Vagina (tissue), 2 donors: ENCODE data around the gene TMEM120A. TPM values are rescaled to one million over a fixed set of nuclear protein-coding genes. Genes with fewer than 3 reads are reported as not detected.

Experiments used
- DNase-seq, 2 donors: peaks; one replicate each; pipeline ENCODE4 v3.0.0-alpha.2; 2017; ENCODE audit errors: extremely low spot score in 2 of 2
- H3K27ac ChIP-seq: fragments of 200-600 bp; sonication (generic); one replicate; pipeline ENCODE4 v1.5.1; 2019
- H3K27me3 ChIP-seq: fragments of 200-600 bp; sonication (generic); one replicate; pipeline ENCODE4 v1.5.1; 2019
- H3K36me3 ChIP-seq, 2 donors: fragments of 200-600 bp; sonication (generic); one replicate each; pipeline ENCODE4 v1.5.1; 2017 to 2019
- H3K4me1 ChIP-seq: fragments of 200-600 bp; sonication (generic); one replicate; pipeline ENCODE4 v1.5.1; 2019
- H3K4me3 ChIP-seq, 2 donors: fragments of 200-600 bp; sonication (generic); 1 replicate in 1 of 2; 2 replicates in 1 of 2; pipeline ENCODE4 v1.5.1; 2016 to 2019
- H3K9me3 ChIP-seq: fragments of 200-600 bp; sonication (generic); one replicate; pipeline ENCODE4 v1.5.1; 2019
- POLR2A ChIP-seq, 2 donors: fragments of 450-650 bp; IDR thresholded peaks; one replicate each; pipeline ENCODE4 v1.6.1; 2017; ENCODE audit warnings: antibody characterized with exemption in 2 of 2, mild to moderate bottlenecking in 2 of 2, moderate library complexity in 2 of 2
- POLR2AphosphoS5 ChIP-seq, 2 donors: sonication (generic); formaldehyde crosslinking; IDR thresholded peaks; one replicate each; pipeline ENCODE4 v1.9.0; 2017; ENCODE audit warnings: antibody characterized with exemption in 2 of 2, mild to moderate bottlenecking in 2 of 2, low read depth in 1 of 2; ENCODE audit not compliant: insufficient read depth in 1 of 2
- intact Hi-C: fragments of 100-400 bp; cut with DNase I; formaldehyde crosslinking; loops from one replicate; pipeline ENCODE4 v1.15.1; 2023
- total RNA-seq: library from RNA; depleted of rRNA; stranded (reverse); fragments of >200 nt; gene quantifications from one replicate; pipeline ENCODE4 v1.2.3, GENCODE V29; 2016
- TF ChIP-seq, protein P1 (sequence below), 3 experiments: fragments of 450-650 bp in 2 of 3; fragments of 200-600 bp in 1 of 3; sonication (generic) in 1 of 3; IDR thresholded peaks; one replicate each; pipeline ENCODE4 v1.5.1; 2017 to 2019; ENCODE audit warnings: antibody characterized with exemption in 3 of 3, mild to moderate bottlenecking in 2 of 3, moderate library complexity in 2 of 3

TMEM120A gene
- total RNA-seq, 1 donor from 2014 or later = 45.9 TPM

- Histone ChIP-seq H3K9me3 (no peaks in the 10 kb centered on the region), H3K27me3 (no peaks in the 10 kb centered on the region), H3K4me1 (peaks cover 30% of the 10 kb centered on the region), H3K36me3 (no peaks in the 10 kb centered on the region), H3K4me3 (no peak overlapping the region), H3K27ac (peak overlapping the region; percentile 4)
- intact Hi-C loops = loop anchor here (5.0 kb wide), 1 partner anchor 44 kb away; the partner anchor contains the start of gene POR
- TF ChIP-seq, protein P1, sequence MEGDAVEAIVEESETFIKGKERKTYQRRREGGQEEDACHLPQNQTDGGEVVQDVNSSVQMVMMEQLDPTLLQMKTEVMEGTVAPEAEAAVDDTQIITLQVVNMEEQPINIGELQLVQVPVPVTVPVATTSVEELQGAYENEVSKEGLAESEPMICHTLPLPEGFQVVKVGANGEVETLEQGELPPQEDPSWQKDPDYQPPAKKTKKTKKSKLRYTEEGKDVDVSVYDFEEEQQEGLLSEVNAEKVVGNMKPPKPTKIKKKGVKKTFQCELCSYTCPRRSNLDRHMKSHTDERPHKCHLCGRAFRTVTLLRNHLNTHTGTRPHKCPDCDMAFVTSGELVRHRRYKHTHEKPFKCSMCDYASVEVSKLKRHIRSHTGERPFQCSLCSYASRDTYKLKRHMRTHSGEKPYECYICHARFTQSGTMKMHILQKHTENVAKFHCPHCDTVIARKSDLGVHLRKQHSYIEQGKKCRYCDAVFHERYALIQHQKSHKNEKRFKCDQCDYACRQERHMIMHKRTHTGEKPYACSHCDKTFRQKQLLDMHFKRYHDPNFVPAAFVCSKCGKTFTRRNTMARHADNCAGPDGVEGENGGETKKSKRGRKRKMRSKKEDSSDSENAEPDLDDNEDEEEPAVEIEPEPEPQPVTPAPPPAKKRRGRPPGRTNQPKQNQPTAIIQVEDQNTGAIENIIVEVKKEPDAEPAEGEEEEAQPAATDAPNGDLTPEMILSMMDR (IDR thresholded peaks at IDR 0.05) = no peak
- no peak for DNase-seq
These were observed 33.2 kb downstream of the TMEM120A start for GRCh38 chr7:75961218-75961617.

- Histone ChIP-seq H3K4me1 (peaks cover 21% of the 10 kb centered on the region), H3K9me3 (no peaks in the 10 kb centered on the region), H3K36me3 (peaks cover 0 to 5% of the 10 kb centered on the region in 2 donors), H3K27me3 (no peaks in the 10 kb centered on the region), H3K4me3 (no peak overlapping the region), H3K27ac (no peak overlapping the region)
- intact Hi-C loops = loop anchor here (5.0 kb wide), 1 partner anchor 43 kb away; the partner anchor contains the start of gene POR
- no peak for DNase-seq
- TF ChIP-seq POLR2A (IDR thresholded peaks at IDR 0.05) (no peak), POLR2AphosphoS5 (IDR thresholded peaks at IDR 0.05; ENCODE audit: insufficient read depth in 1 of 2, low read depth in 1 of 2) (no peak)
- TF ChIP-seq, protein P1 (IDR thresholded peaks at IDR 0.05) = no peak
These were observed 34.0 kb downstream of the TMEM120A start for GRCh38 chr7:75960372-75960771.

GRCh38 chr7:75958802-75959543 is 35.4 kb downstream of the TMEM120A start:
- intact Hi-C loops = no loop called here
- H3K4me1 ChIP-seq = peaks cover 16% of the 10 kb centered on the region
- TF ChIP-seq POLR2A (IDR thresholded peaks at IDR 0.05) (no peak), POLR2AphosphoS5 (IDR thresholded peaks at IDR 0.05; ENCODE audit: insufficient read depth in 1 of 2, low read depth in 1 of 2) (no peak)
- TF ChIP-seq, protein P1 (IDR thresholded peaks at IDR 0.05) = no peak
- peaks cover 0 to 19% of the 10 kb centered on the region in 2 donors for H3K36me3 ChIP-seq
- DNase-seq = no peak
- no peak overlapping the region for H3K27ac ChIP-seq
- no peaks in the 10 kb centered on the region for H3K27me3 ChIP-seq
- H3K4me3 ChIP-seq = no peak overlapping the region
- no peaks in the 10 kb centered on the region for H3K9me3 ChIP-seq

- no peak for DNase-seq
- peaks cover 0 to 20% of the 10 kb centered on the region in 2 donors for H3K36me3 ChIP-seq
- TF ChIP-seq POLR2A (IDR thresholded peaks at IDR 0.05) (no peak), POLR2AphosphoS5 (IDR thresholded peaks at IDR 0.05; ENCODE audit: insufficient read depth in 1 of 2, low read depth in 1 of 2) (peak in 1 of 2 donors; percentile 33)
- TF ChIP-seq, protein P1 (IDR thresholded peaks at IDR 0.05) = no peak
- no peak overlapping the region for H3K27ac ChIP-seq
- H3K9me3 ChIP-seq = no peaks in the 10 kb centered on the region
- intact Hi-C loops = no loop called here
- H3K27me3 ChIP-seq = no peaks in the 10 kb centered on the region
- H3K4me3 ChIP-seq = no peak overlapping the region
- peaks cover 2% of the 10 kb centered on the region for H3K4me1 ChIP-seq
These were observed 37.2 kb downstream of the TMEM120A start for GRCh38 chr7:75957021-75957736.
